Right lobe of liver (tissue), 4 donors: Measurements from ENCODE around the gene GOLGB1.

Source experiments
- POLR2A ChIP-seq: fragments of 450-650 bp; IDR thresholded peaks from one replicate; pipeline ENCODE4 v1.6.1; 2017; ENCODE audit warnings: antibody characterized with exemption, mild to moderate bottlenecking
- TF ChIP-seq, protein P1 (sequence below), 4 donors: fragments of 200-600 bp in 3 of 4; fragments of 450-650 bp in 1 of 4; IDR thresholded peaks; one replicate each; pipeline versions ENCODE4 v1.5.1 to v1.8.0; 2016 to 2022; ENCODE audit warnings: antibody characterized with exemption in 4 of 4, mild to moderate bottlenecking in 2 of 4
- donor health status: DM: no; HTN: no; CAD: no.
- donor health status: DM: no; HTN: no; CAD: no.
- donor health status: DM: no; HTN: yes; CAD: no.

- TF ChIP-seq, protein P1, sequence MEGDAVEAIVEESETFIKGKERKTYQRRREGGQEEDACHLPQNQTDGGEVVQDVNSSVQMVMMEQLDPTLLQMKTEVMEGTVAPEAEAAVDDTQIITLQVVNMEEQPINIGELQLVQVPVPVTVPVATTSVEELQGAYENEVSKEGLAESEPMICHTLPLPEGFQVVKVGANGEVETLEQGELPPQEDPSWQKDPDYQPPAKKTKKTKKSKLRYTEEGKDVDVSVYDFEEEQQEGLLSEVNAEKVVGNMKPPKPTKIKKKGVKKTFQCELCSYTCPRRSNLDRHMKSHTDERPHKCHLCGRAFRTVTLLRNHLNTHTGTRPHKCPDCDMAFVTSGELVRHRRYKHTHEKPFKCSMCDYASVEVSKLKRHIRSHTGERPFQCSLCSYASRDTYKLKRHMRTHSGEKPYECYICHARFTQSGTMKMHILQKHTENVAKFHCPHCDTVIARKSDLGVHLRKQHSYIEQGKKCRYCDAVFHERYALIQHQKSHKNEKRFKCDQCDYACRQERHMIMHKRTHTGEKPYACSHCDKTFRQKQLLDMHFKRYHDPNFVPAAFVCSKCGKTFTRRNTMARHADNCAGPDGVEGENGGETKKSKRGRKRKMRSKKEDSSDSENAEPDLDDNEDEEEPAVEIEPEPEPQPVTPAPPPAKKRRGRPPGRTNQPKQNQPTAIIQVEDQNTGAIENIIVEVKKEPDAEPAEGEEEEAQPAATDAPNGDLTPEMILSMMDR (IDR thresholded peaks at IDR 0.05): peak in 2 of 4 donors; percentile 15 to 30
- no peak for TF ChIP-seq POLR2A
Observed at GRCh38 chr3:121648219-121648958, 101.2 kb downstream of the GOLGB1 start.
